HepG2 (cell line): Measurements from ENCODE around the gene TNFRSF18. TPM values are rescaled to one million over a fixed set of nuclear protein-coding genes. Genes with fewer than 3 reads are reported as not detected.

Source experiments
- ATAC-seq: fragments of 200-7000 bp; cut with Tn5 transposase; 3 replicates; pipeline ENCODE4 v1.9.1; 2020; ENCODE audit warnings: mild to moderate bottlenecking, moderate library complexity
- BruUV-seq: library from RNA; stranded (reverse); fragments of 400-500 nt; replicated peaks from 2 replicates; lab custom pipeline; 2021; lab: Mats Ljungman, UMichigan
- CTCF ChIA-PET: fragments of 300-600 bp; formaldehyde crosslinking; extraction: SDS; loops from one replicate; lab custom pipeline; 2021; ENCODE audit warnings: low total read pairs, inconsistent platforms, low intra/inter-chr PET ratio; lab: Yijun Ruan, JAX
- POLR2A ChIA-PET: fragments of 350-600 bp; sonication (Branson Sonifier 250); formaldehyde crosslinking; loops from one replicate; lab custom pipeline; 2020; ENCODE audit warnings: antibody characterized with exemption, inconsistent platforms; lab: Yijun Ruan, JAX
- DNase-seq: peaks from one replicate; pipeline ENCODE4 v3.0.0-alpha.2; 2015; ENCODE audit warnings: low spot score
- FAIRE-seq: peaks from 3 replicates; lab custom pipeline; 2011; peaks lifted over from hg19 to GRCh38; lab: Jason Lieb, UNC
- H2AFZ ChIP-seq: one replicate; pipeline ENCODE4 v1.6.1; 2011; ENCODE audit warnings: low read length, inconsistent platforms
- H3K27ac ChIP-seq: fragments of 300-600 bp; 3 replicates; pipeline ENCODE4 v1.8.0; 2011; ENCODE audit warnings: mixed run types, mild to moderate bottlenecking, mixed read lengths, low read length, inconsistent platforms; ENCODE audit not compliant: insufficient read depth; ENCODE audit errors: extremely low read length
- H3K27me3 ChIP-seq, 2 experiments: fragments of 200-600 bp in 1 of 2; 2 replicates in 1 of 2; 3 replicates in 1 of 2; pipeline versions ENCODE4 v1.6.0 to v1.8.0; 2011; ENCODE audit warnings: low read length in 2 of 2, mild to moderate bottlenecking in 2 of 2, moderate library complexity in 2 of 2, inconsistent platforms in 1 of 2; ENCODE audit not compliant: insufficient read depth in 2 of 2, control insufficient read depth in 1 of 2
- H3K36me3 ChIP-seq, 2 experiments: fragments of 200-600 bp in 1 of 2; replicated peaks in 1 of 2; 2 replicates in 1 of 2; 3 replicates in 1 of 2; pipeline versions ENCODE4 v1.5.1 to v1.8.0; 2011; ENCODE audit warnings: low read length in 2 of 2, inconsistent platforms in 1 of 2; ENCODE audit not compliant: insufficient read depth in 2 of 2, control insufficient read depth in 1 of 2
- H3K4me1 ChIP-seq: 2 replicates; pipeline ENCODE4 v1.5.1; 2012; ENCODE audit warnings: low read length, inconsistent platforms; ENCODE audit not compliant: insufficient read depth
- H3K4me2 ChIP-seq: 2 replicates; pipeline ENCODE4 v1.6.0; 2011; ENCODE audit warnings: low read depth, low read length, inconsistent platforms
- H3K4me3 ChIP-seq, 3 experiments: fragments of 200-600 bp in 1 of 3; sonication (generic), shearing (Covaris generic) in 1 of 3; replicated peaks in 1 of 3; 2 replicates each; pipeline ENCODE4 v1.5.1; 2011 to 2016; ENCODE audit warnings: low read length in 3 of 3, inconsistent platforms in 2 of 3, low read depth in 2 of 3, mild to moderate bottlenecking in 2 of 3, control low read depth in 1 of 3, mixed read lengths in 1 of 3; ENCODE audit not compliant: insufficient read depth in 1 of 3
- H3K79me2 ChIP-seq: one replicate; pipeline ENCODE4 v1.6.1; 2011; ENCODE audit warnings: low read length, inconsistent platforms; ENCODE audit not compliant: insufficient read depth
- H3K9ac ChIP-seq: 2 replicates; pipeline ENCODE4 v1.6.0; 2011; ENCODE audit warnings: mild to moderate bottlenecking, low read depth, low read length, inconsistent platforms; ENCODE audit not compliant: insufficient read depth
- H3K9me3 ChIP-seq: 2 replicates; pipeline ENCODE4 v1.5.1; 2012; ENCODE audit warnings: mild to moderate bottlenecking, low read length
- H4K20me1 ChIP-seq: 2 replicates; pipeline ENCODE4 v1.6.0; 2011; ENCODE audit warnings: inconsistent platforms, mild to moderate bottlenecking, low read length, moderate library complexity; ENCODE audit not compliant: insufficient read depth
- ARID2 ChIP-seq: sonication (generic); formaldehyde crosslinking; IDR thresholded peaks from 2 replicates; pipeline ENCODE4 v1.8.1; 2022; ENCODE audit warnings: mild to moderate bottlenecking, missing genetic modification reagents, borderline replicate concordance
- CEBPZ ChIP-seq: IDR thresholded peaks from 2 replicates; pipeline ENCODE4 v1.6.1; 2012; ENCODE audit warnings: low read length, improper control_type of control experiment
- MED8 ChIP-seq: sonication (generic); formaldehyde crosslinking; IDR thresholded peaks from 2 replicates; pipeline ENCODE4 v1.8.1; 2023; ENCODE audit warnings: mild to moderate bottlenecking, missing genetic modification reagents; ENCODE audit not compliant: insufficient replicate concordance
- SRY ChIP-seq: sonication (generic); formaldehyde crosslinking; IDR thresholded peaks from 2 replicates; pipeline ENCODE4 v1.8.0; 2022; ENCODE audit warnings: mild to moderate bottlenecking, missing genetic modification reagents
- SSRP1 ChIP-seq: IDR thresholded peaks from 2 replicates; pipeline ENCODE4 v1.6.1; 2016; ENCODE audit warnings: control low read depth
- TBL1XR1 ChIP-seq: fragments of 150-350 bp; IDR thresholded peaks from 2 replicates; pipeline ENCODE4 v1.6.1; 2014; ENCODE audit warnings: borderline replicate concordance, low read length; ENCODE audit not compliant: partially characterized antibody
- THYN1 ChIP-seq: sonication (generic); formaldehyde crosslinking; IDR thresholded peaks from 2 replicates; pipeline ENCODE4 v1.8.1; 2023; ENCODE audit warnings: low read depth, mild to moderate bottlenecking, moderate library complexity, missing genetic modification reagents, borderline replicate concordance
- ZNF101 ChIP-seq: sonication (generic); formaldehyde crosslinking; IDR thresholded peaks from 2 replicates; pipeline ENCODE4 v1.4.0; 2020; ENCODE audit warnings: mild to moderate bottlenecking, low read depth, missing genetic modification reagents, borderline replicate concordance
- ZNF263 ChIP-seq: sonication (generic); formaldehyde crosslinking; IDR thresholded peaks from 2 replicates; pipeline ENCODE4 v1.4.0; 2020; ENCODE audit warnings: missing genetic modification reagents
- ZNF652 ChIP-seq: IDR thresholded peaks from 2 replicates; pipeline ENCODE4 v1.6.1; 2016; ENCODE audit warnings: low read depth, borderline replicate concordance
- ZZZ3 ChIP-seq: sonication (generic); formaldehyde crosslinking; IDR thresholded peaks from 2 replicates; pipeline ENCODE4 v1.4.0; 2020; ENCODE audit warnings: missing genetic modification reagents, mild to moderate bottlenecking, borderline replicate concordance
- WGBS: methylation state at CpG from one replicate; pipeline ENCODE4 v1.1.6; 2017; ENCODE audit warnings: low lambda C conversion rate; 5-methylcytosine and 5-hydroxymethylcytosine counted together
- in situ Hi-C: cut with HindIII; loops from 2 replicates; pipeline ENCODE4 v1.10.0; 2017; ENCODE audit warnings: low pct_unique_long_range_greater_than_20kb; ENCODE audit not compliant: extremely low pct_ligation_motif_present
- intact Hi-C: fragments of 100-400 bp; cut with micrococcal nuclease; formaldehyde crosslinking; loops from one replicate; pipeline ENCODE4 v1.10.0; 2022; ENCODE audit not compliant: unreplicated experiment
- polyA plus RNA-seq, 8 experiments: library from polyadenylated mRNA; depleted of rRNA in 3 of 8; stranded (reverse) in 7 of 8; unstranded in 1 of 8; fragments of >200 nt; fragmentation: Illumina TruSeq in 4 of 8; extraction: Trizol in 4 of 8; gene quantifications; 2 replicates each; pipeline versions ENCODE4 v1.2.1 to v1.2.3, GENCODE V29; 2011 to 2016; ENCODE audit warnings: low read depth in 4 of 8, missing spikeins in 1 of 8, mixed read lengths in 1 of 8; ENCODE audit not compliant: insufficient read depth in 1 of 8
- total RNA-seq, 5 experiments: library from RNA; depleted of rRNA; stranded (reverse); fragments of >200 nt; fragmentation: Illumina TruSeq; extraction: Trizol; gene quantifications; 2 replicates each; pipeline ENCODE4 v1.2.3, GENCODE V29; 2016; ENCODE audit warnings: low read depth in 1 of 5

Gene TNFRSF18
- total and polyA plus RNA-seq, 2 of the 13 experiments (the other 11 are each of a cell fraction or from before 2014, with no cell fraction given): not detected

- H3K9me3 ChIP-seq: no peaks in the 10 kb centered on the region
- in situ Hi-C loops (no loop called here), intact Hi-C loops (no loop called here)
- H3K79me2 ChIP-seq: no peaks in the 10 kb centered on the region
- no peak overlapping the region for H3K4me2 ChIP-seq
- no peaks in the 10 kb centered on the region for H3K27me3 ChIP-seq
- CTCF ChIA-PET: no interaction called here
- no peaks in the 10 kb centered on the region; the same call in 1 of the 2 replicates for H4K20me1 ChIP-seq
- no peak overlapping the region for H3K4me3 ChIP-seq
- no peak for FAIRE-seq
- H3K9ac ChIP-seq: no peak overlapping the region
- no peaks in the 10 kb centered on the region; a peak in 1 of 5 replicates for H3K36me3 ChIP-seq
- no peak overlapping the region for H3K27ac ChIP-seq
- DNase-seq: no peak
- H3K4me1 ChIP-seq: peaks cover 39% of the 10 kb centered on the region
- no TSS peak for BruUV-seq
- H2AFZ ChIP-seq: no peak overlapping the region
- 92% methylated on average over 10 of the region's 10 CpGs for WGBS
- no peak for ATAC-seq
- POLR2A ChIA-PET: interaction anchor here (3.4 kb wide), 1 partner anchor 10 kb away, joined by 14 read pairs; no protein-coding TSS in a partner anchor
- TF ChIP-seq TBL1XR1 (no peak), ZNF263 (CRISPR knock-in tag) (no peak), ARID2 (CRISPR knock-in tag) (no peak), SRY (no peak), ZZZ3 (CRISPR knock-in tag) (no peak), ZNF101 (CRISPR knock-in tag) (no peak), CEBPZ (no peak), MED8 (CRISPR knock-in tag) (no peak), SSRP1 (no peak), THYN1 (CRISPR knock-in tag) (no peak), ZNF652 (CRISPR knock-in tag) (no peak)
These were observed 51.1 kb downstream of the TNFRSF18 start for GRCh38 chr1:1155258-1155657.
